Nephron progenitor cell (in vitro differentiated cells): ENCODE measurements around the gene NBEAL2.

ENCODE experiments used
- DNase-seq: peaks from one replicate; pipeline ENCODE4 v3.0.0; 2021
- H3K27ac Mint-ChIP-seq: 2 replicates; pipeline ENCODE4 v1.8.0; 2021; ENCODE audit warnings: mild to moderate bottlenecking, moderate library complexity, mixed read lengths
- H3K27me3 Mint-ChIP-seq: 2 replicates; pipeline ENCODE4 v1.8.0; 2021; ENCODE audit warnings: mild to moderate bottlenecking, low read depth, mixed read lengths; ENCODE audit not compliant: poor library complexity
- H3K36me3 Mint-ChIP-seq: 2 replicates; pipeline ENCODE4 v1.8.0; 2021; ENCODE audit warnings: low read depth, mixed read lengths
- H3K4me1 Mint-ChIP-seq: 2 replicates; pipeline ENCODE4 v1.8.0; 2021; ENCODE audit warnings: mixed read lengths
- H3K4me3 Mint-ChIP-seq: 2 replicates; pipeline ENCODE4 v1.8.0; 2021; ENCODE audit warnings: mild to moderate bottlenecking, moderate library complexity, mixed read lengths
- H3K9me3 Mint-ChIP-seq: 2 replicates; pipeline ENCODE4 v1.8.0; 2021; ENCODE audit warnings: mild to moderate bottlenecking, moderate library complexity, mixed read lengths
- TF ChIP-seq, protein P1 (sequence below): fragments of 200-600 bp; sonication (generic); IDR thresholded peaks from 2 replicates; pipeline ENCODE4 v1.5.0; 2021; ENCODE audit warnings: antibody characterized with exemption

The NBEAL2 gene

DNA sequence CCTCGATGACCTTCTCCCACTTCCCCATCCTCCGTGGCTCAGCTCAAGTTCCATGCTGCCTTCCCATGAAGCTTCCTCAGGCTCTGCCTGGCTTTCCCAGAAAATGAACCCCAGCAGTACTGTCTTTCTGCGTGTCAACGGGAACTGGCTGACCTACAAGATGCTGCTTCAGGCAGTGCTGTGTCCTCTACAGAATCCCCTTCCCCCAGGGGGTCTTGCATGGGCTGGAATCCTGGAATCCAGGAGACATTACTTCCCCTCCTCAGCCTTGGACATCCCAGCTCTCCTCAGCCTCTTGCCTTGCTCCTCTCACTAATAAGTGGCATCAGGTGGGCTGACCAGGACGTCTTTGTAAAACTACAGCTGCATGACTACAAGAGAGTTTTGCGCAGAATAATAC, 8.3 kb upstream of the NBEAL2 start:
- Mint-ChIP-seq H3K27ac (peak overlapping the region; percentile 61), H3K36me3 (peaks cover 46% of the 10 kb centered on the region), H3K9me3 (no peaks in the 10 kb centered on the region), H3K4me3 (no peak overlapping the region), H3K4me1 (peaks cover 27% of the 10 kb centered on the region), H3K27me3 (peaks cover 6% of the 10 kb centered on the region)
- DNase-seq: no peak
- TF ChIP-seq, protein P1, sequence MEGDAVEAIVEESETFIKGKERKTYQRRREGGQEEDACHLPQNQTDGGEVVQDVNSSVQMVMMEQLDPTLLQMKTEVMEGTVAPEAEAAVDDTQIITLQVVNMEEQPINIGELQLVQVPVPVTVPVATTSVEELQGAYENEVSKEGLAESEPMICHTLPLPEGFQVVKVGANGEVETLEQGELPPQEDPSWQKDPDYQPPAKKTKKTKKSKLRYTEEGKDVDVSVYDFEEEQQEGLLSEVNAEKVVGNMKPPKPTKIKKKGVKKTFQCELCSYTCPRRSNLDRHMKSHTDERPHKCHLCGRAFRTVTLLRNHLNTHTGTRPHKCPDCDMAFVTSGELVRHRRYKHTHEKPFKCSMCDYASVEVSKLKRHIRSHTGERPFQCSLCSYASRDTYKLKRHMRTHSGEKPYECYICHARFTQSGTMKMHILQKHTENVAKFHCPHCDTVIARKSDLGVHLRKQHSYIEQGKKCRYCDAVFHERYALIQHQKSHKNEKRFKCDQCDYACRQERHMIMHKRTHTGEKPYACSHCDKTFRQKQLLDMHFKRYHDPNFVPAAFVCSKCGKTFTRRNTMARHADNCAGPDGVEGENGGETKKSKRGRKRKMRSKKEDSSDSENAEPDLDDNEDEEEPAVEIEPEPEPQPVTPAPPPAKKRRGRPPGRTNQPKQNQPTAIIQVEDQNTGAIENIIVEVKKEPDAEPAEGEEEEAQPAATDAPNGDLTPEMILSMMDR: no peak

GRCh38 chr3:46971742-46972141, 7.7 kb upstream of the NBEAL2 start:
- peaks cover 42% of the 10 kb centered on the region for H3K36me3 Mint-ChIP-seq
- peak overlapping the region; percentile 61 for H3K27ac Mint-ChIP-seq
- peaks cover 8% of the 10 kb centered on the region for H3K27me3 Mint-ChIP-seq
- H3K4me1 Mint-ChIP-seq: peaks cover 33% of the 10 kb centered on the region
- TF ChIP-seq, protein P1: no peak
- H3K9me3 Mint-ChIP-seq: no peaks in the 10 kb centered on the region
- H3K4me3 Mint-ChIP-seq: no peak overlapping the region
- no peak for DNase-seq

- H3K4me1 Mint-ChIP-seq: peaks cover 39% of the 10 kb centered on the region
- peaks cover 8% of the 10 kb centered on the region for H3K27me3 Mint-ChIP-seq
- H3K4me3 Mint-ChIP-seq: no peak overlapping the region
- TF ChIP-seq, protein P1: no peak
- no peak overlapping the region for H3K27ac Mint-ChIP-seq
- no peaks in the 10 kb centered on the region for H3K9me3 Mint-ChIP-seq
- DNase-seq: no peak
- H3K36me3 Mint-ChIP-seq: peaks cover 36% of the 10 kb centered on the region
These were observed 7.1 kb upstream of the NBEAL2 start for GRCh38 chr3:46972396-46972795.

DNA sequence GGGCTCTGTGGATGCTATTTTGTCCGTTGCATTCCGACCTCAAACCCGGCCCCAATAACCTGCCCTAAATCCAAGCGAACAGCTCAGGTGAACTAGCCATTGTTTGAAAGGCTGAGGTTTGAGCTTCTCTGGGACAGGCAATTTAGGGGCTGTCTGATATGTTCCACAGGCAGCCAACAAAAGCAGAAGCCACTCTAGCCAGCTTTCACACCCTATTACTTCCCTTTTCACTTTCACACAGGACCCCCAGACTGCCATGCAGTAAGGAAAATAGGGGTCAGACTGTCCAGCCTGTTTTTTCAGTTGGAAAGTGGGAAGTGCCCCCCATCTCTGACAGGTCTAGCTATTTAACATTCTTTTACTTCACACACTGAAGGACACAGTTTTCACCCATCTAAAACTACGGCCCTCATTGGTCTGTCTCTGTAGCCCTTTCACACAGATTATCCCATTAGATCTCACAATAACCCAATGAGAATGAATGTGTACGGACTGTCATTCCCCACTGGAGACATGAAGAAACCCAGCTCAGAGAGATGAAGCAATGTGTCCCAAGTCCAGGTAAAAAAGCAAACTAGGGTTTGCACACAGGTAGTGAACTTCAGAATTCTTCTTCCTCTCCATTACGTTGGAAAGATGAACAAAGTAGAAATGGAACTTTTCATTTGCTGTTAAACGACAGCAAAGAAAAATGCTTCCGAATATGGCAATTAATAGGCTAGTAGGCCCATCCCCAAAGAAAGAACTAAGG, 4.9 kb upstream of the NBEAL2 start:
- H3K4me3 Mint-ChIP-seq: peak overlapping the region; percentile 71
- no peaks in the 10 kb centered on the region for H3K9me3 Mint-ChIP-seq
- TF ChIP-seq, protein P1: no peak
- no peak for DNase-seq
- H3K36me3 Mint-ChIP-seq: peaks cover 34% of the 10 kb centered on the region
- peaks cover 54% of the 10 kb centered on the region for H3K4me1 Mint-ChIP-seq
- H3K27me3 Mint-ChIP-seq: peaks cover 16% of the 10 kb centered on the region
- H3K27ac Mint-ChIP-seq: peak overlapping the region; percentile 70

GRCh38 chr3:46976326-46977190, 2.9 kb upstream of the NBEAL2 start, which contains the start of gene CCDC12:
CCDC12 (minus strand) TSS chr3:46976745; CDS start chr3:46976732, 13 bp downstream.
- DNase-seq: peak; percentile 85
- H3K27ac Mint-ChIP-seq: peak within 1 kb of the TSS; percentile 100
- H3K9me3 Mint-ChIP-seq: no peaks in the 10 kb centered on the region
- peaks cover 48% of the 10 kb centered on the region for H3K4me1 Mint-ChIP-seq
- TF ChIP-seq, protein P1: no peak
- peaks cover 28% of the 10 kb centered on the region for H3K27me3 Mint-ChIP-seq
- peak within 1 kb of the TSS; percentile 99 for H3K4me3 Mint-ChIP-seq
- H3K36me3 Mint-ChIP-seq: peaks cover 29% of the 10 kb centered on the region
